Epithelial cell of proximal tubule (primary cell): ENCODE measurements around the gene RPS28. TPM values are rescaled to one million over a fixed set of nuclear protein-coding genes. Genes with fewer than 3 reads are reported as not detected.

Source experiments
- DNase-seq: peaks from one replicate; pipeline ENCODE4 v3.0.0-alpha.2; 2011; ENCODE audit warnings: low read depth
- H3K4me3 ChIP-seq: 2 replicates; pipeline ENCODE4 v1.5.1; 2011; ENCODE audit warnings: low read depth, mild to moderate bottlenecking, low read length
- CTCF ChIP-seq: conservative IDR thresholded peaks from 2 replicates; pipeline ENCODE4 v1.5.1; 2012; ENCODE audit warnings: low read depth, mild to moderate bottlenecking, low read length
- total RNA-seq: library from RNA; depleted of rRNA; stranded (reverse); fragments of >200 nt; gene quantifications from 2 replicates; pipeline ENCODE4 v1.2.3, GENCODE V29; 2015

The RPS28 gene
- total RNA-seq, 1 donor from 2014 or later = 508 TPM

DNA sequence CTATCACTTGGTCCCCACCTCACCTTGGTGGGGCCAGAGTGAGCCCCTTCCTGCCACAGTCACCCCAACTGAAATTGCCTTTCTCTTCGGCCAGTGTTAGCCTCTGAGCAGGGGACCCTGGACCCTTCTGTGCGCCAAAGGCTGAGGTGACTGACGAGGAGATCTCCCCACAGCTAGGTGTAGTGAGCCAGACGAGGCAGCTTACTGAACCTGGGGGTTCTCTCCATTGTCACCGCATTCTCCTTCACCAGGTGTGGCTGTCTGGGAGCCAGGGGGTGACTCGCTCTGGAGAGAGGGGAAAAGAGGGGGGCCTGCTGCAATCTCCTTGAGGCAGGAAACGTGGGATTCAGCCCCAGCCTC, 1.3 kb downstream of the RPS28 start:
- TF ChIP-seq CTCF = no peak
- peak overlapping the region; percentile 94 for H3K4me3 ChIP-seq
- DNase-seq = no peak

DNA sequence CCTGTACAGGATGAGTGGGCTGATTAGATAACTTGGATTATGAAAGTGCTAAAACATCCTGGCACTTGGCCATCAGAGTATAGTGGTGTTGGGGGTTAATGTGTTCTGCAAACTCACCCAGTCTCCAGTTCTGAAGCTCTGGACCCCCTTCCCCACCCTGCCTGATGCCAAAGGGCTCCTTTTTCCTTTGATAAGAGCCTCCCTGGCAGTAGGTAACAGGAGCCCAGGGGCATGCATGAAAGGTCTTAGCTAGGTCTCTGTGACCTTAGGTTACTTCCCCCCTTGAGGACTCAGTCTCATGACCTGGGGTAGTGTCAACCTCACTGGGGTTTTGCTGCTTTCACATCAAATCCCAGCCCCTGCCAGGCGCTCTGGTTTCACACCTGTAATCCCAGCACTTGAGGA, 2.5 kb downstream of the RPS28 start:
- DNase-seq = no peak
- no peak for TF ChIP-seq CTCF
- no peak overlapping the region for H3K4me3 ChIP-seq

DNA sequence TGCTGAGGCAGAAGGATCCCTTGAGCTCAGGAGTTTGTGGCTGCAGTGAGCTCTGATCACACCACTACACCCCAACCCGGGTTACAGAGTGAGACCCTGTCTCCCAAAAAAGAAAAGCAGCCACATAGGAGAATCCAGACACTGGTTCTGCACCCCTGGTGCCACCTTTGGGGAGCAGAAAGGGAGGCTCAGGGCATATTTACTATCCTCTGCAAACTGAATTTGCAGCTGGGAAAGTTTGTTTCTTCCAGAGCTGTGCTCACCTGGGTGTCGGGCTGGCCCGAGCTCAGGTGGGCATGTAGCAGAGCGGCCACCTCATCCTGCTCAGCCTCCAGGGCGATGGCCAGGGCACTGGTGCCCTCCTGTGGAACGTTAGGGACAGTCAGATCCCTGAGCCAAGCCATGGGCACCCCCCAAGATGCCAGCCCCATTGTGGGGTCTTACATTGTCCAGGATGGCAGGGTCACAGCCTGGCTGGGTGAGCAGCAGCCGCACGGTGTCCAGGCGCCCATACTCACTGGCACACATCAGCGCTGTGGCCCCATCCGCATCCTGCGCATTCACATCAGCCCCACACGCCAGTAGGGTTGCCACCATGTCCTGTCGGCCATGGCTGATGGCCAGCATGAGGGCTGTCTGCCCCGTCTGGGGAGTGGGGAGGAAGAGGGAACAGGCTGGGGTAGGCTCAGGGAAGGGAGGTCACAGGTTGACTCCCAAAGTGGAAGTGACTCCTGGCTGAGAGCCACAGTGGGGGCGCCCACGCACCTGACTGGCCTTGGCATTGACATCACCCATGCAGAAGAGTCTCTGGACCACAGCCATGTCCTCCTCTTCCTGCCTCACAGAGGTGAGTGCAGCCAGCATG, 3.1 kb downstream of the RPS28 start:
- DNase-seq = no peak
- TF ChIP-seq CTCF = peak; percentile 22
- no peak overlapping the region for H3K4me3 ChIP-seq

DNA sequence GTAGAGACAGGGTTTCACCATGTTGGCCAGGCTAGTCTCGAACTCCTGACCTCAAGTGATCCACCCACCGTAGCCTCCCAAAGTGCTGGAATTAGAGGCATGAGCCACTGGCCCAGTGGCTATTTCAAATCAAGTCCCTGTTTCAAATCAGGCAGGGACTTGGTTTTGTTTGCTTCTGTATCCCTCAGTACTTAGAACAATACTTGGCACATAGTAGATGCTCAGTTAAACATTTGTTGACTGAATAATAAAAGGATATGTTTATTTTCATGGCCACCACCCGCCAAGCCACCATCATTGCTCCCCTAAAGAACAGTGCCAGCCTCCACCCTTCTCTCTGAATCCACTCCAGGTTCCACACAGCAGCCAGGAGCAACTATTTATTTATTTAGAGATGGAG, 4.2 kb downstream of the RPS28 start:
- DNase-seq = no peak

DNA sequence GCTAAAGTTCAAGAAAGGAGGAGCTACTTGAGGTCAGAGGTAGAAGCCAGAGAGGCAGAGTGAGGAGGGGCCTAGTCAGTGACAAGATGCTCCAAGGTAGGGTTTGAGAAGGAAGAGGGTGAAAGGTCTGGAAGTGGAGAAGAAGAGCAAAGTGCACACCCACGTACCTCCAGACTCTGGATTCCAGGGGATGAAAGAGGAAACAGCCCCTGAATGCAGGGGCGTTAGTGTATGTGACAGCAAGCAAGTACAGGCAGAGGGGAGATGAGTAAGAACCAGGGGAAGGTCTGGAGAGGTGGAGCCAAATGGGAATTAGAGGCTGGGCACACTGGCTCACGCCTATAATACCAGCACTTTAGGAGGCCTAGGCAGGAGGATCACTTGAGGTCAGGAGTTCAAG, 8.7 kb downstream of the RPS28 start:
- no peak for TF ChIP-seq CTCF
- DNase-seq = no peak
- no peak overlapping the region for H3K4me3 ChIP-seq

More for the DNA sequence above, 4.2 kb downstream of the RPS28 start:
- H3K4me3 ChIP-seq = no peak overlapping the region
- TF ChIP-seq CTCF = no peak

DNA sequence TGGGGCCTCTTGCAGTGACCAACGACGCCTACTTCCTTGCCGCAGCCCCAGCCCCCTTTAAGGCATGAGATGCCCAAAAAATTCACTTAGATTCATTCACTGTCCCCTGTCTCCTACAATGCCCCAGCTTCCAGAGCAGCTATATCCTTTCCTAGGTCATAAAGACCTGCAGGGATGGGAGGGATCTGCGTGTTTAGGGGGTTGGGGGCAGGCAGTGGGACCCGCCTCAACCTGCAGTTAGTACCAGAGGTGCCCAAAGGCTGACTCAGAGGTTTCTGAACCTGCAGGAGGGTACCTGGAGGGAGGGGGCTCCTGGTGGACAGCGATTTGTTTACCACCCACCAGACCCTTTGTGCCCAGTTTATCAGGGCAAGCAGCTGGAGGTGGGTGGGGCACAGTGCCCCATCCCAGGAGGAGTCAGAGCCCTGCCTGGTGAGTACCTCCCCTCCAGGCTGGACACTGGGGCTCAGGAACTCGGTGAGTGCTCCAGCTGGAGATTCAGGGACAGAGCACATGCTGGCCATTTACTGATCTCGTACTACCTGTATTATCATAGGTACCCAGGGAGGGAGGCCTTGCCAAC, 10.1 kb downstream of the RPS28 start:
- no peak for TF ChIP-seq CTCF

More for the DNA sequence above, 10.1 kb downstream of the RPS28 start:
- H3K4me3 ChIP-seq = no peak overlapping the region
- DNase-seq = no peak
